Measurements from ENCODE around the gene MLLT3.

DNA sequence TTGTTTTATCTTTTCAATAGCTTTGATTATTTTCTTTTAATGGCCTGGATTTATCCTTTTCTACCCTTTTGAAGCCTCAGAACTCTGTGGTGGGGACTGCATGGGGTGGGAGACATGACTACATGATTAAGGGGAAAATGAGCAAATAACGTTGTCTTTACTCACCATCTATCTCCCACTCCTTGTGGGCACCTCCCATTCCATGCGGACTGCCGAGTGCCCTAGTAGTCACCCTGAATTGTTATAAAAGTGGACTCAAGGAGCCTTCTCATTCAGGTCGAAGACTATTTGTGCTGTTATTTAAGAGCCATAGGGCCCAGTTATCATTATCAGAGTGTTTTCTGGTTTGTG is 281.8 kb downstream of the MLLT3 start:
- TF ChIP-seq, protein P1, sequence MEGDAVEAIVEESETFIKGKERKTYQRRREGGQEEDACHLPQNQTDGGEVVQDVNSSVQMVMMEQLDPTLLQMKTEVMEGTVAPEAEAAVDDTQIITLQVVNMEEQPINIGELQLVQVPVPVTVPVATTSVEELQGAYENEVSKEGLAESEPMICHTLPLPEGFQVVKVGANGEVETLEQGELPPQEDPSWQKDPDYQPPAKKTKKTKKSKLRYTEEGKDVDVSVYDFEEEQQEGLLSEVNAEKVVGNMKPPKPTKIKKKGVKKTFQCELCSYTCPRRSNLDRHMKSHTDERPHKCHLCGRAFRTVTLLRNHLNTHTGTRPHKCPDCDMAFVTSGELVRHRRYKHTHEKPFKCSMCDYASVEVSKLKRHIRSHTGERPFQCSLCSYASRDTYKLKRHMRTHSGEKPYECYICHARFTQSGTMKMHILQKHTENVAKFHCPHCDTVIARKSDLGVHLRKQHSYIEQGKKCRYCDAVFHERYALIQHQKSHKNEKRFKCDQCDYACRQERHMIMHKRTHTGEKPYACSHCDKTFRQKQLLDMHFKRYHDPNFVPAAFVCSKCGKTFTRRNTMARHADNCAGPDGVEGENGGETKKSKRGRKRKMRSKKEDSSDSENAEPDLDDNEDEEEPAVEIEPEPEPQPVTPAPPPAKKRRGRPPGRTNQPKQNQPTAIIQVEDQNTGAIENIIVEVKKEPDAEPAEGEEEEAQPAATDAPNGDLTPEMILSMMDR (IDR thresholded peaks at IDR 0.05): no peak
- no peak for TF ChIP-seq POLR2A (IDR thresholded peaks at IDR 0.05)

Measured in testis (tissue), 2 donors.